HepG2 (cell line): Measurements from ENCODE around the gene FMNL1. TPM values are rescaled to one million over a fixed set of nuclear protein-coding genes. Genes with fewer than 3 reads are reported as not detected.

Experiments used
- CHD2 ChIP-seq: IDR thresholded peaks from 2 replicates; pipeline ENCODE4 v1.6.1; 2011; ENCODE audit warnings: low read depth, low read length, improper control_type of control experiment
- FOXK1 ChIP-seq: sonication (generic); formaldehyde crosslinking; IDR thresholded peaks from 2 replicates; pipeline ENCODE4 v1.4.0; 2020; ENCODE audit warnings: low read depth, missing genetic modification reagents, borderline replicate concordance
- HNRNPL ChIP-seq: fragments of 200-400 bp; formaldehyde crosslinking; IDR thresholded peaks from 2 replicates; pipeline ENCODE4 v1.6.1; 2017; ENCODE audit warnings: mild to moderate bottlenecking, low read depth, low read length
- NR2C2 ChIP-seq: sonication (generic); formaldehyde crosslinking; IDR thresholded peaks from 2 replicates; pipeline ENCODE4 v1.4.0; 2020; ENCODE audit warnings: missing genetic modification reagents, mild to moderate bottlenecking, moderate library complexity, borderline replicate concordance
- RCOR2 ChIP-seq: IDR thresholded peaks from 2 replicates; pipeline ENCODE4 v1.6.1; 2016; ENCODE audit warnings: missing biosample characterization, missing genetic modification reagents
- SP1 ChIP-seq, 2 experiments: fragments of 450-650 bp in 1 of 2; sonication (generic) in 1 of 2; formaldehyde crosslinking in 1 of 2; IDR thresholded peaks; 2 replicates each; pipeline versions ENCODE4 v1.4.0 to v1.6.1; 2016 to 2020; ENCODE audit warnings: missing genetic modification reagents in 1 of 2
- TMF1 ChIP-seq: sonication (generic); formaldehyde crosslinking; IDR thresholded peaks from 2 replicates; pipeline ENCODE4 v1.8.1; 2022; ENCODE audit warnings: low read depth, missing genetic modification reagents
- ZBTB1 ChIP-seq: sonication (generic); formaldehyde crosslinking; IDR thresholded peaks from 2 replicates; pipeline ENCODE4 v1.4.0; 2020; ENCODE audit warnings: missing genetic modification reagents, borderline replicate concordance
- ZNF331 ChIP-seq: sonication (generic); formaldehyde crosslinking; IDR thresholded peaks from 2 replicates; pipeline ENCODE4 v1.4.0; 2020; ENCODE audit warnings: missing genetic modification reagents
- ZNF510 ChIP-seq: sonication (generic); formaldehyde crosslinking; IDR thresholded peaks from 2 replicates; pipeline ENCODE4 v1.4.0; 2020; ENCODE audit warnings: low read depth, mild to moderate bottlenecking, missing genetic modification reagents
- polyA plus RNA-seq, 8 experiments: library from polyadenylated mRNA; depleted of rRNA in 3 of 8; stranded (reverse) in 7 of 8; unstranded in 1 of 8; fragments of >200 nt; fragmentation: Illumina TruSeq in 4 of 8; extraction: Trizol in 4 of 8; gene quantifications; 2 replicates each; pipeline versions ENCODE4 v1.2.1 to v1.2.3, GENCODE V29; 2011 to 2016; ENCODE audit warnings: low read depth in 4 of 8, missing spikeins in 1 of 8, mixed read lengths in 1 of 8; ENCODE audit not compliant: insufficient read depth in 1 of 8
- total RNA-seq, 5 experiments: library from RNA; depleted of rRNA; stranded (reverse); fragments of >200 nt; fragmentation: Illumina TruSeq; extraction: Trizol; gene quantifications; 2 replicates each; pipeline ENCODE4 v1.2.3, GENCODE V29; 2016; ENCODE audit warnings: low read depth in 1 of 5
- TF ChIP-seq, protein P1 (sequence below): sonication (generic); formaldehyde crosslinking; IDR thresholded peaks from 2 replicates; pipeline ENCODE4 v1.9.0; 2021; ENCODE audit warnings: missing genetic modification reagents, borderline replicate concordance
- TF ChIP-seq, protein P2 (sequence below): sonication (generic); formaldehyde crosslinking; IDR thresholded peaks from 2 replicates; pipeline ENCODE4 v1.4.0; 2020; ENCODE audit warnings: low read depth, missing genetic modification reagents
- TF ChIP-seq, protein P3 (sequence below): sonication (generic); formaldehyde crosslinking; IDR thresholded peaks from 2 replicates; pipeline ENCODE4 v1.8.1; 2023; ENCODE audit warnings: mild to moderate bottlenecking, missing genetic modification reagents, borderline replicate concordance
- TF ChIP-seq, protein P4 (sequence below): sonication (generic); formaldehyde crosslinking; IDR thresholded peaks from 2 replicates; pipeline ENCODE4 v1.4.0; 2020; ENCODE audit warnings: missing genetic modification reagents, borderline replicate concordance
- TF ChIP-seq, protein P5 (sequence below): IDR thresholded peaks from 2 replicates; pipeline ENCODE4 v1.6.1; 2016; ENCODE audit warnings: low read depth, missing genetic modification reagents, missing compliant biosample characterization

Gene FMNL1
- total and polyA plus RNA-seq, 2 of the 13 experiments (the other 11 are each of a cell fraction or from before 2014, with no cell fraction given) = 0.53 to 0.70 TPM

DNA sequence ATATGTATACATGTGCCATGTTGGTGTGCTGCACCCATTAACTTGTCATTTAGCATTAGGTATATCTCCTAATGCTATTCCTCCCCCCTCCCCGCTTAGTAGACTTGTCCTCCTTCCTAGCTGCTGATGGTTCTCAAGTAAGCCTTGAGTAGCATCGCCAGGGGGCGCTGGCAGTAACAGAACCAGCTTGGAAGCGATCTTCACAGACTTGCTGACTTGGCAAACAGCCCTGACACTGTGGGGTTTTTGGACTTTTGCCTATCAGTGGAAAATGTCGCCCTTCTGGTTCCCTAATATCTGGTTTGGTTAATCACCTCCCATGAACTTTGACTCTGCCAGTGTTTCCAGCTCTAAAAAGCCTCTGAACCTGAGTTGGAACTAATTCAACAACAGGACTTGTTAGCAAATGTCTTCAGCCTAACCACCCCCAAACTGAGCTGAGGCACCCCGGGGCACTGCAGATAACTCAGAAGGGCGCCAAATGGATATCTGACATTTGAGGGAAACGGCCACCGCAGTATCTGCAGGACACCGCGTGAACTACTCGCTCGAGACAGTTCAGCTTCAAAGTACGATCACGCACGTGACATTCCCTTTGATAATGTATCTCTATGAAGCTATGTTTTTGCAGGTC lies 55.6 kb downstream of the FMNL1 start (continued):
- TF ChIP-seq, protein P1, sequence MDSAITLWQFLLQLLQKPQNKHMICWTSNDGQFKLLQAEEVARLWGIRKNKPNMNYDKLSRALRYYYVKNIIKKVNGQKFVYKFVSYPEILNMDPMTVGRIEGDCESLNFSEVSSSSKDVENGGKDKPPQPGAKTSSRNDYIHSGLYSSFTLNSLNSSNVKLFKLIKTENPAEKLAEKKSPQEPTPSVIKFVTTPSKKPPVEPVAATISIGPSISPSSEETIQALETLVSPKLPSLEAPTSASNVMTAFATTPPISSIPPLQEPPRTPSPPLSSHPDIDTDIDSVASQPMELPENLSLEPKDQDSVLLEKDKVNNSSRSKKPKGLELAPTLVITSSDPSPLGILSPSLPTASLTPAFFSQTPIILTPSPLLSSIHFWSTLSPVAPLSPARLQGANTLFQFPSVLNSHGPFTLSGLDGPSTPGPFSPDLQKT = no peak
- TF ChIP-seq CHD2 (no peak), NR2C2 (CRISPR knock-in tag) (peak; percentile 35; the same call in 1 of the 2 replicates), HNRNPL (no peak), ZBTB1 (CRISPR knock-in tag) (no peak), FOXK1 (CRISPR knock-in tag) (no peak), SP1 (IDR thresholded peaks at IDR 0.05) (no peak), SP1 (CRISPR knock-in tag; IDR thresholded peaks at IDR 0.05) (no peak), TMF1 (CRISPR knock-in tag) (no peak), ZNF510 (CRISPR knock-in tag) (no peak), RCOR2 (no peak), ZNF331 (CRISPR knock-in tag) (peak; percentile 63; the same call in 1 of the 2 replicates)
- TF ChIP-seq, protein P2, sequence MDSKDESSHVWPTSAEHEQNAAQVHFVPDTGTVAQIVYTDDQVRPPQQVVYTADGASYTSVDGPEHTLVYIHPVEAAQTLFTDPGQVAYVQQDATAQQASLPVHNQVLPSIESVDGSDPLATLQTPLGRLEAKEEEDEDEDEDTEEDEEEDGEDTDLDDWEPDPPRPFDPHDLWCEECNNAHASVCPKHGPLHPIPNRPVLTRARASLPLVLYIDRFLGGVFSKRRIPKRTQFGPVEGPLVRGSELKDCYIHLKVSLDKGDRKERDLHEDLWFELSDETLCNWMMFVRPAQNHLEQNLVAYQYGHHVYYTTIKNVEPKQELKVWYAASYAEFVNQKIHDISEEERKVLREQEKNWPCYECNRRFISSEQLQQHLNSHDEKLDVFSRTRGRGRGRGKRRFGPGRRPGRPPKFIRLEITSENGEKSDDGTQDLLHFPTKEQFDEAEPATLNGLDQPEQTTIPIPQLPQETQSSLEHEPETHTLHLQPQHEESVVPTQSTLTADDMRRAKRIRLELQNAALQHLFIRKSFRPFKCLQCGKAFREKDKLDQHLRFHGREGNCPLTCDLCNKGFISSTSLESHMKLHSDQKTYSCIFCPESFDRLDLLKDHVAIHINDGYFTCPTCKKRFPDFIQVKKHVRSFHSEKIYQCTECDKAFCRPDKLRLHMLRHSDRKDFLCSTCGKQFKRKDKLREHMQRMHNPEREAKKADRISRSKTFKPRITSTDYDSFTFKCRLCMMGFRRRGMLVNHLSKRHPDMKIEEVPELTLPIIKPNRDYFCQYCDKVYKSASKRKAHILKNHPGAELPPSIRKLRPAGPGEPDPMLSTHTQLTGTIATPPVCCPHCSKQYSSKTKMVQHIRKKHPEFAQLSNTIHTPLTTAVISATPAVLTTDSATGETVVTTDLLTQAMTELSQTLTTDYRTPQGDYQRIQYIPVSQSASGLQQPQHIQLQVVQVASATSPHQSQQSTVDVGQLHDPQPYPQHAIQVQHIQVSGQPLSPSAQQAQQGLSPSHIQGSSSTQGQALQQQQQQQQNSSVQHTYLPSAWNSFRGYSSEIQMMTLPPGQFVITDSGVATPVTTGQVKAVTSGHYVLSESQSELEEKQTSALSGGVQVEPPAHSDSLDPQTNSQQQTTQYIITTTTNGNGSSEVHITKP (CRISPR knock-in tag) = no peak
- TF ChIP-seq, protein P3, sequence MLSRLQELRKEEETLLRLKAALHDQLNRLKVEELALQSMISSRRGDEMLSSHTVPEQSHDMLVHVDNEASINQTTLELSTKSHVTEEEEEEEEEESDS (CRISPR knock-in tag) = no peak
- TF ChIP-seq, protein P4, sequence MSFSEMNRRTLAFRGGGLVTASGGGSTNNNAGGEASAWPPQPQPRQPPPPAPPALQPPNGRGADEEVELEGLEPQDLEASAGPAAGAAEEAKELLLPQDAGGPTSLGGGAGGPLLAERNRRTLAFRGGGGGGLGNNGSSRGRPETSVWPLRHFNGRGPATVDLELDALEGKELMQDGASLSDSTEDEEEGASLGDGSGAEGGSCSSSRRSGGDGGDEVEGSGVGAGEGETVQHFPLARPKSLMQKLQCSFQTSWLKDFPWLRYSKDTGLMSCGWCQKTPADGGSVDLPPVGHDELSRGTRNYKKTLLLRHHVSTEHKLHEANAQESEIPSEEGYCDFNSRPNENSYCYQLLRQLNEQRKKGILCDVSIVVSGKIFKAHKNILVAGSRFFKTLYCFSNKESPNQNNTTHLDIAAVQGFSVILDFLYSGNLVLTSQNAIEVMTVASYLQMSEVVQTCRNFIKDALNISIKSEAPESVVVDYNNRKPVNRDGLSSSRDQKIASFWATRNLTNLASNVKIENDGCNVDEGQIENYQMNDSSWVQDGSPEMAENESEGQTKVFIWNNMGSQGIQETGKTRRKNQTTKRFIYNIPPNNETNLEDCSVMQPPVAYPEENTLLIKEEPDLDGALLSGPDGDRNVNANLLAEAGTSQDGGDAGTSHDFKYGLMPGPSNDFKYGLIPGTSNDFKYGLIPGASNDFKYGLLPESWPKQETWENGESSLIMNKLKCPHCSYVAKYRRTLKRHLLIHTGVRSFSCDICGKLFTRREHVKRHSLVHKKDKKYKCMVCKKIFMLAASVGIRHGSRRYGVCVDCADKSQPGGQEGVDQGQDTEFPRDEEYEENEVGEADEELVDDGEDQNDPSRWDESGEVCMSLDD (CRISPR knock-in tag) = no peak
- TF ChIP-seq, protein P5, sequence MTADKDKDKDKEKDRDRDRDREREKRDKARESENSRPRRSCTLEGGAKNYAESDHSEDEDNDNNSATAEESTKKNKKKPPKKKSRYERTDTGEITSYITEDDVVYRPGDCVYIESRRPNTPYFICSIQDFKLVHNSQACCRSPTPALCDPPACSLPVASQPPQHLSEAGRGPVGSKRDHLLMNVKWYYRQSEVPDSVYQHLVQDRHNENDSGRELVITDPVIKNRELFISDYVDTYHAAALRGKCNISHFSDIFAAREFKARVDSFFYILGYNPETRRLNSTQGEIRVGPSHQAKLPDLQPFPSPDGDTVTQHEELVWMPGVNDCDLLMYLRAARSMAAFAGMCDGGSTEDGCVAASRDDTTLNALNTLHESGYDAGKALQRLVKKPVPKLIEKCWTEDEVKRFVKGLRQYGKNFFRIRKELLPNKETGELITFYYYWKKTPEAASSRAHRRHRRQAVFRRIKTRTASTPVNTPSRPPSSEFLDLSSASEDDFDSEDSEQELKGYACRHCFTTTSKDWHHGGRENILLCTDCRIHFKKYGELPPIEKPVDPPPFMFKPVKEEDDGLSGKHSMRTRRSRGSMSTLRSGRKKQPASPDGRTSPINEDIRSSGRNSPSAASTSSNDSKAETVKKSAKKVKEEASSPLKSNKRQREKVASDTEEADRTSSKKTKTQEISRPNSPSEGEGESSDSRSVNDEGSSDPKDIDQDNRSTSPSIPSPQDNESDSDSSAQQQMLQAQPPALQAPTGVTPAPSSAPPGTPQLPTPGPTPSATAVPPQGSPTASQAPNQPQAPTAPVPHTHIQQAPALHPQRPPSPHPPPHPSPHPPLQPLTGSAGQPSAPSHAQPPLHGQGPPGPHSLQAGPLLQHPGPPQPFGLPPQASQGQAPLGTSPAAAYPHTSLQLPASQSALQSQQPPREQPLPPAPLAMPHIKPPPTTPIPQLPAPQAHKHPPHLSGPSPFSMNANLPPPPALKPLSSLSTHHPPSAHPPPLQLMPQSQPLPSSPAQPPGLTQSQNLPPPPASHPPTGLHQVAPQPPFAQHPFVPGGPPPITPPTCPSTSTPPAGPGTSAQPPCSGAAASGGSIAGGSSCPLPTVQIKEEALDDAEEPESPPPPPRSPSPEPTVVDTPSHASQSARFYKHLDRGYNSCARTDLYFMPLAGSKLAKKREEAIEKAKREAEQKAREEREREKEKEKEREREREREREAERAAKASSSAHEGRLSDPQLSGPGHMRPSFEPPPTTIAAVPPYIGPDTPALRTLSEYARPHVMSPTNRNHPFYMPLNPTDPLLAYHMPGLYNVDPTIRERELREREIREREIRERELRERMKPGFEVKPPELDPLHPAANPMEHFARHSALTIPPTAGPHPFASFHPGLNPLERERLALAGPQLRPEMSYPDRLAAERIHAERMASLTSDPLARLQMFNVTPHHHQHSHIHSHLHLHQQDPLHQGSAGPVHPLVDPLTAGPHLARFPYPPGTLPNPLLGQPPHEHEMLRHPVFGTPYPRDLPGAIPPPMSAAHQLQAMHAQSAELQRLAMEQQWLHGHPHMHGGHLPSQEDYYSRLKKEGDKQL (CRISPR knock-in tag) = no peak
